GM20000 (cell line): ENCODE measurements around the gene GBP1.
"Not testable (repeated sequence)": the region's sequence is repeated elsewhere in the genome, so short reads cannot be mapped to it uniquely, and the experiment has no call there.

Experiments used
- DNase-seq: peaks from one replicate; pipeline ENCODE4 v3.0.0; 2012; ENCODE audit warnings: low spot score
- CTCF ChIP-seq: IDR thresholded peaks from 2 replicates; pipeline ENCODE4 v1.5.1; 2012; ENCODE audit warnings: mild to moderate bottlenecking, control low read depth; ENCODE audit errors: extremely low read depth, missing control alignments

The GBP1 gene

DNA sequence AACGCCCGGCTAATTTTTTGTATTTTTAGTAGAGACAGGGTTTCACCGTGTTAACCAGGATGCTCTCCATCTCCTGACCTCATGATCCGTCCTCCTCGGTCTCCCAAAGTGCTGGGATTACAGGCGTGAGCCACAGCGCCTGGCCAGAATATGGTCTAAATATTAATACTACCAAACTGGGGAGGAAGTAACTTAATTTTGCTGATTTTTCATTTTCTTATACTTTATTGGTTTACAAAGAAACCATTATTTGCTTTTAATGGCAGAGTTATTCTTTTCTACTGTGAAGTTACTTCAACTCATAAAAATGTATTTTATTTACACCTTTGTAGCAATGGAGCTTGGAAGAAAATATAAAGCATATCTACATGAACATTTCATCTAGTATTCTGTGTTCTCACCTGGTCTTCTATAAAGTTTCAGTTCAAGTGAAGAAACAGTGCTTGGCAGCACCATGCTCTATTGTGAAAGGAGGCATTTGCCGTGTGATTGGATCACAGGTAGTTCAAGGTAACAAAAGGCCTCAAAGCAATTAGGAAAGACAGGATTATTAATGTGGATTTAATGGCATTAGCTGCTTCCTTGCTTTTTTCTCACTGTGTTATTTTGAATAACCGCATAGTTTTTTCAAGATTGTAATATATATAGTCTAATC is 13.6 kb downstream of the GBP1 start:
- DNase-seq: no peak
- no peak for TF ChIP-seq CTCF

DNA sequence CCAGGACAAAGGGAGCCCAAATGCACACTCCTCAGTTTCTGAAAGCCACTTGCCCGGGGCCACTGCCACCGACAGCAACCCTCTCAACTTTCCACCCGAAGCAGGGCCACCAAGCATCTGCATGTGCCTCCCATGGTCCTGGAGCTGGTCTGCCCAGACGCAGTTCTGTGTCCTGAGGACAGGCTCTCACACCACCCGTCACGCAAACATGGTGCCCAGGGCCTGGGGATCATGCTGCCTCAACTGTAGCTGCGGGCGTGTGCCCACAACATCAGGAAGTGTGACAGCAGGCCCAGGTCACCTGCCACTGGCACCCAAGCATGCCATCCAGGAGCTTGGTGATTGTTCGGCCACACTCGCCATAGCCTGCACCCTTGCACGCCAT is 14.4 kb downstream of the GBP1 start:
- TF ChIP-seq CTCF: no peak
- DNase-seq: no peak

- not testable (repeated sequence) for DNase-seq
Measured at GRCh38 chr1:89049901-89050648, 14.9 kb downstream of the GBP1 start.

GRCh38 chr1:89049187-89049586 is 15.8 kb downstream of the GBP1 start:
- not testable (repeated sequence) for DNase-seq

DNA sequence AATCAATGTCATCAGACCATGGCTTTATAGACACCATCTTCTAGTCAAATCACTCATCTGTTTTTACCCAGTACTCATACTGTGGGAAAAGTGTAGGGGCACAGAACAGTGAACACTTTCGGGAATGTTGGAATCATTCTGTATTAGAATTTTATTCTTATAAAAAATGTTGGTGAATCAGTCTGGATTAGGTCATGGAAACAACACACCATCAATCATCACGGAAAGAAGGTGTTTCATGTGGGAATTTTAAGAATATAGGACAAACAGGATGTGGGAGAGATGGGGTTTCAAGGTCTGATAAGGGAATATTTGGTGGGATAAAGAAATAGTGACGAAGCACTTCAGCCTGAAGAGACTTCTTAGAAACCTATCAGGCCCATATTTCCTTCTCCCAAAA is 17.3 kb downstream of the GBP1 start:
- TF ChIP-seq CTCF: no peak
- DNase-seq: no peak

GRCh38 chr1:89046318-89047183 is 18.5 kb downstream of the GBP1 start:
- not testable (repeated sequence) for DNase-seq

GRCh38 chr1:89044970-89045721 is 19.9 kb downstream of the GBP1 start:
- DNase-seq: no peak
- no peak for TF ChIP-seq CTCF

GRCh38 chr1:89043940-89044339 is 21.1 kb downstream of the GBP1 start:
- TF ChIP-seq CTCF: no peak

More at GRCh38 chr1:89043940-89044339, 21.1 kb downstream of the GBP1 start:
- DNase-seq: no peak
